B cell (primary cell): ENCODE results near the gene NCAM1. TPM values are rescaled to one million over a fixed set of nuclear protein-coding genes. Genes with fewer than 3 reads are reported as not detected.

Experiments used
- ATAC-seq: fragments of 200-7000 bp; cut with Tn5 transposase; one replicate; pipeline ENCODE4 v1.10.0; 2021; ENCODE audit warnings: low read depth, mild to moderate bottlenecking, moderate number of reproducible peaks, moderate library complexity
- CTCF ChIA-PET: fragments of 350-600 bp; sonication (Branson Sonifier 250); formaldehyde crosslinking; loops from one replicate; lab custom pipeline; 2021; ENCODE audit warnings: antibody characterized with exemption, inconsistent platforms; lab: Charles Lee
- POLR2A ChIA-PET: fragments of 350-600 bp; sonication (Branson Sonifier 250); formaldehyde crosslinking; loops from one replicate; lab custom pipeline; 2021; ENCODE audit warnings: antibody characterized with exemption; lab: Charles Lee
- DNase-seq: peaks from one replicate; pipeline ENCODE4 v3.0.0; 2013
- H2AFZ ChIP-seq: 2 replicates; pipeline ENCODE4 v1.6.1; 2012; ENCODE audit warnings: mild to moderate bottlenecking, low read depth, low read length; ENCODE audit not compliant: insufficient read depth, poor library complexity, severe bottlenecking
- H3K27ac ChIP-seq, 2 donors: 1 replicate in 1 of 2; 2 replicates in 1 of 2; pipeline ENCODE4 v1.5.1; 2012 to 2013; ENCODE audit warnings: low read length in 2 of 2, mild to moderate bottlenecking in 2 of 2, moderate library complexity in 1 of 2
- H3K27me3 ChIP-seq, 4 experiments: fragments of 200-600 bp in 1 of 4; sonication (generic) in 1 of 4; replicated peaks in 1 of 4; 1 replicate in 2 of 4; 2 replicates in 2 of 4; pipeline versions ENCODE4 v1.6.1 to v1.7.0; 2013 to 2016; ENCODE audit warnings: low read length in 3 of 4, mild to moderate bottlenecking in 2 of 4, mixed read lengths in 1 of 4, moderate library complexity in 1 of 4; ENCODE audit not compliant: insufficient read depth in 4 of 4, control insufficient read depth in 3 of 4; ENCODE audit errors: control extremely low read depth in 1 of 4
- H3K36me3 ChIP-seq, 2 experiments: replicated peaks in 1 of 2; 1 replicate in 1 of 2; 2 replicates in 1 of 2; pipeline versions ENCODE4 v1.6.1 to v1.7.1; 2013; ENCODE audit warnings: low read length in 1 of 2; ENCODE audit not compliant: insufficient read depth in 2 of 2, control insufficient read depth in 1 of 2; ENCODE audit errors: control extremely low read depth in 1 of 2, extremely low read depth in 1 of 2
- H3K4me1 ChIP-seq, 2 donors: fragments of 200-600 bp in 1 of 2; sonication (generic) in 1 of 2; 1 replicate in 1 of 2; 2 replicates in 1 of 2; pipeline versions ENCODE4 v1.5.1 to v1.6.1; 2013 to 2017; ENCODE audit warnings: low read length in 2 of 2; ENCODE audit not compliant: control insufficient read depth in 2 of 2, insufficient read depth in 2 of 2
- H3K4me2 ChIP-seq: replicated peaks from 2 replicates; pipeline ENCODE3; 2012; ENCODE audit warnings: mild to moderate bottlenecking, low read depth, low read length; ENCODE audit not compliant: poor library complexity, severe bottlenecking
- H3K4me3 ChIP-seq, 5 experiments: fragments of 200-600 bp in 1 of 5; sonication (generic) in 1 of 5; 1 replicate in 3 of 5; 2 replicates in 2 of 5; pipeline versions ENCODE4 v1.5.1 to v1.7.0; 2011 to 2016; ENCODE audit warnings: low read length in 4 of 5, mild to moderate bottlenecking in 4 of 5, low read depth in 2 of 5, control low read depth in 1 of 5, moderate library complexity in 1 of 5; ENCODE audit not compliant: insufficient read depth in 1 of 5; ENCODE audit errors: control extremely low read depth in 1 of 5, extremely low read depth in 1 of 5
- H3K79me2 ChIP-seq: fragments of 200-600 bp; sonication (generic); one replicate; pipeline ENCODE4 v1.6.0; 2016; ENCODE audit warnings: low read length; ENCODE audit not compliant: control insufficient read depth, insufficient read depth
- H3K9ac ChIP-seq: fragments of 200-600 bp; sonication (generic); 2 replicates; pipeline ENCODE4 v1.6.1; 2017; ENCODE audit warnings: mild to moderate bottlenecking, low read length, moderate library complexity
- H3K9me3 ChIP-seq, 3 donors: one replicate each; pipeline versions ENCODE4 v1.6.1 to v1.7.1; 2013; ENCODE audit warnings: low read length in 2 of 3; ENCODE audit not compliant: control insufficient read depth in 2 of 3, insufficient read depth in 1 of 3; ENCODE audit errors: control extremely low read depth in 1 of 3
- H4K20me1 ChIP-seq: 2 replicates; pipeline ENCODE4 v1.6.0; 2012; ENCODE audit warnings: mild to moderate bottlenecking, low read length; ENCODE audit not compliant: insufficient read depth, control insufficient read depth, poor library complexity, severe bottlenecking
- H3K27ac Mint-ChIP-seq: one replicate; pipeline ENCODE4 v1.8.0; 2021; ENCODE audit warnings: mixed read lengths
- H3K27me3 Mint-ChIP-seq: one replicate; pipeline ENCODE4 v1.8.0; 2021; ENCODE audit warnings: mixed read lengths
- H3K4me1 Mint-ChIP-seq: one replicate; pipeline ENCODE4 v1.8.0; 2021; ENCODE audit warnings: mixed read lengths
- H3K4me3 Mint-ChIP-seq: one replicate; pipeline ENCODE4 v1.8.0; 2021; ENCODE audit warnings: mixed read lengths
- H3K9me3 Mint-ChIP-seq: one replicate; pipeline ENCODE4 v1.8.0; 2022; ENCODE audit warnings: mixed read lengths; ENCODE audit not compliant: insufficient read depth
- CTCF ChIP-seq: fragments of 200-600 bp; IDR thresholded peaks from one replicate; pipeline ENCODE4 v1.8.0; 2022; ENCODE audit warnings: antibody characterized with exemption, mild to moderate bottlenecking
- EZH2 ChIP-seq: IDR thresholded peaks from 2 replicates; pipeline ENCODE4 v1.6.1; 2012; ENCODE audit warnings: borderline replicate concordance, low read depth, mild to moderate bottlenecking, moderate library complexity, low read length; ENCODE audit not compliant: insufficient read depth, poor library complexity, severe bottlenecking
- whole genome bisulfite sequencing: methylation state at CpG from one replicate; pipeline ENCODE4 v1.1.5; 2013; ENCODE audit warnings: missing lambda C conversion rate; ENCODE audit not compliant: insufficient coverage; 5-methylcytosine and 5-hydroxymethylcytosine counted together
- intact Hi-C: fragments of 100-400 bp; cut with micrococcal nuclease; formaldehyde crosslinking; loops from one replicate; pipeline ENCODE4 v1.10.0; 2022
- polyA plus RNA-seq: library from polyadenylated mRNA; depleted of rRNA; stranded (reverse); fragments of >200 nt; gene quantifications from 2 replicates; pipeline ENCODE4 v1.2.3, GENCODE V29; 2012
- total RNA-seq, 2 donors: library from RNA; stranded (reverse); fragments of 120-200 nt in 1 of 2; gene quantifications; 1 replicate in 1 of 2; 2 replicates in 1 of 2; pipeline versions ENCODE4 v1.2.3 to v1.2.4, GENCODE V29; 2013 to 2022

Gene NCAM1
- total and polyA plus RNA-seq, 2 donors (not counting 1 experiment from before 2014, with no cell fraction given), result 0.37 TPM; not detected in 1

- H3K27ac ChIP-seq, result peak overlapping the region; percentile 38 to 94
Measured at GRCh38 chr11:113313601-113314000, 352.4 kb downstream of the NCAM1 start.

More at GRCh38 chr11:113313601-113314000, 352.4 kb downstream of the NCAM1 start:
- H3K4me3 Mint-ChIP-seq, result peak overlapping the region; percentile 82
- peak overlapping the region; percentile 87 for H3K27ac Mint-ChIP-seq
- H3K9me3 Mint-ChIP-seq, result no peaks in the 10 kb centered on the region
- H4K20me1 ChIP-seq, result no peaks in the 10 kb centered on the region
- H3K9me3 ChIP-seq, result no peaks in the 10 kb centered on the region
- H3K9ac ChIP-seq, result peak overlapping the region; percentile 94
- H3K4me1 Mint-ChIP-seq, result peaks cover 24% of the 10 kb centered on the region
- no peak for TF ChIP-seq CTCF
- no peak for TF ChIP-seq EZH2
- peak overlapping the region in 4 of 5 experiments; percentile 66 to 89 (median 67) for H3K4me3 ChIP-seq
- DNase-seq, result no peak
- ChIA-PET POLR2A (no interaction called here), CTCF (interaction anchor here (0.5 to 5.0 kb wide), 6 partner anchors 8 to 1094 kb away, joined by 3 to 32 read pairs (median 6); no protein-coding TSS in a partner anchor)
- peaks cover 0 to 19% of the 10 kb centered on the region in 2 experiments for H3K36me3 ChIP-seq
- H3K27me3 Mint-ChIP-seq, result no peaks in the 10 kb centered on the region
- H3K4me1 ChIP-seq, result peaks cover 15 to 20% of the 10 kb centered on the region in 2 donors
- peak overlapping the region; percentile 80 for H3K4me2 ChIP-seq
- ATAC-seq, result no peak
- peaks cover 3% of the 10 kb centered on the region for H3K79me2 ChIP-seq
- H3K27me3 ChIP-seq, result no peaks in the 10 kb centered on the region
- peak overlapping the region; percentile 89 for H2AFZ ChIP-seq
- 100% methylated on average over 1 of the region's 3 CpGs for WGBS
- intact Hi-C loops, result loop anchor here (5.0 to 10.0 kb wide), 5 partner anchors 561 to 1436 kb away; partner anchors contain the start of genes CFAP68, FDXACB1, HTR3A and REXO2
